OCI-LY3 (cell line): Measurements from ENCODE around the gene DNMT1.

Experiments
- H2AFZ ChIP-seq: fragments of 200-600, 300-600 bp; shearing (Covaris generic); 2 replicates; pipeline ENCODE4 v1.6.0; 2014; ENCODE audit warnings: antibody characterized with exemption, low read depth, low read length
- H3K27ac ChIP-seq: fragments of 200-600, 300-600 bp; sonication (generic); 2 replicates; pipeline ENCODE4 v1.5.1; 2014; ENCODE audit warnings: mild to moderate bottlenecking, low read length, moderate library complexity, mixed read lengths
- H3K27me3 ChIP-seq: fragments of 200-600, 300-600 bp; sonication (generic); 2 replicates; pipeline ENCODE4 v1.6.1; 2014; ENCODE audit warnings: low read depth, low read length, mixed read lengths
- H3K36me3 ChIP-seq: fragments of 200-600, 300-600 bp; sonication (generic); replicated peaks from 2 replicates; pipeline ENCODE3; 2014; ENCODE audit warnings: low read depth, low read length, mixed read lengths
- H3K4me1 ChIP-seq: fragments of 300-600, 200-600 bp; sonication (generic); 2 replicates; pipeline ENCODE4 v1.6.1; 2014; ENCODE audit warnings: low read length, mixed read lengths
- H3K4me2 ChIP-seq: fragments of 200-600, 300-600 bp; sonication (generic); 2 replicates; pipeline ENCODE4 v1.6.1; 2014; ENCODE audit warnings: low read length, mixed read lengths
- H3K4me3 ChIP-seq: fragments of 300-600, 200-600 bp; sonication (generic); 2 replicates; pipeline ENCODE4 v1.5.1; 2014; ENCODE audit warnings: antibody characterized with exemption, mild to moderate bottlenecking, low read length, moderate library complexity
- H3K79me2 ChIP-seq: fragments of 300-600, 200-600 bp; shearing (Covaris generic); 2 replicates; pipeline ENCODE4 v1.6.1; 2014; ENCODE audit warnings: mild to moderate bottlenecking, low read length, mixed read lengths
- H3K9ac ChIP-seq: fragments of 300-600, 200-600 bp; shearing (Covaris generic); 2 replicates; pipeline ENCODE4 v1.6.0; 2014; ENCODE audit warnings: mild to moderate bottlenecking, low read length, moderate library complexity
- H3K9me3 ChIP-seq: fragments of 200-600, 300-600 bp; shearing (Covaris generic); 2 replicates; pipeline ENCODE4 v1.6.1; 2014; ENCODE audit warnings: low read length, mixed read lengths; ENCODE audit not compliant: insufficient read depth
- H4K20me1 ChIP-seq: fragments of 200-600, 300-600 bp; sonication (generic); 2 replicates; pipeline ENCODE4 v1.6.1; 2016; ENCODE audit warnings: low read length, mixed read lengths; ENCODE audit not compliant: insufficient read depth
- CTCF ChIP-seq: fragments of 200-600, 300-600 bp; sonication (generic); IDR thresholded peaks from 2 replicates; pipeline ENCODE4 v1.5.1; 2014; ENCODE audit warnings: antibody characterized with exemption, low read length, low read depth
- EZH2phosphoT487 ChIP-seq: fragments of 200-600 bp; shearing (Covaris generic); IDR thresholded peaks from 2 replicates; pipeline ENCODE4 v1.6.1; 2018; ENCODE audit warnings: antibody characterized with exemption, mixed run types, low read depth

Gene DNMT1

GRCh38 chr19:10113964-10114650, 80.6 kb downstream of the DNMT1 start:
- Histone ChIP-seq H3K36me3 (peaks cover 57% of the 10 kb centered on the region), H3K27ac (no peak overlapping the region), H4K20me1 (no peaks in the 10 kb centered on the region; the same call in 1 of the 2 replicates), H3K9me3 (no peaks in the 10 kb centered on the region), H2AFZ (no peak overlapping the region), H3K4me1 (peaks cover 29% of the 10 kb centered on the region), H3K4me2 (no peak overlapping the region), H3K4me3 (no peak overlapping the region), H3K79me2 (peaks cover 24% of the 10 kb centered on the region), H3K27me3 (no peaks in the 10 kb centered on the region), H3K9ac (no peak overlapping the region)
- TF ChIP-seq CTCF = no peak
- no peak for TF ChIP-seq EZH2phosphoT487

GRCh38 chr19:10113592-10113963, 81.2 kb downstream of the DNMT1 start:
- no peaks in the 10 kb centered on the region for H3K27me3 ChIP-seq
- peaks cover 58% of the 10 kb centered on the region for H3K36me3 ChIP-seq
- peaks cover 21% of the 10 kb centered on the region for H3K79me2 ChIP-seq
- H3K4me3 ChIP-seq = no peak overlapping the region
- TF ChIP-seq EZH2phosphoT487 (no peak), CTCF (no peak)
- no peaks in the 10 kb centered on the region for H3K9me3 ChIP-seq
- peak overlapping the region; percentile 70 for H3K27ac ChIP-seq
- no peaks in the 10 kb centered on the region; the same call in 1 of the 2 replicates for H4K20me1 ChIP-seq
- no peak overlapping the region for H2AFZ ChIP-seq
- no peak overlapping the region for H3K9ac ChIP-seq
- H3K4me1 ChIP-seq = peaks cover 25% of the 10 kb centered on the region
- H3K4me2 ChIP-seq = no peak overlapping the region

DNA sequence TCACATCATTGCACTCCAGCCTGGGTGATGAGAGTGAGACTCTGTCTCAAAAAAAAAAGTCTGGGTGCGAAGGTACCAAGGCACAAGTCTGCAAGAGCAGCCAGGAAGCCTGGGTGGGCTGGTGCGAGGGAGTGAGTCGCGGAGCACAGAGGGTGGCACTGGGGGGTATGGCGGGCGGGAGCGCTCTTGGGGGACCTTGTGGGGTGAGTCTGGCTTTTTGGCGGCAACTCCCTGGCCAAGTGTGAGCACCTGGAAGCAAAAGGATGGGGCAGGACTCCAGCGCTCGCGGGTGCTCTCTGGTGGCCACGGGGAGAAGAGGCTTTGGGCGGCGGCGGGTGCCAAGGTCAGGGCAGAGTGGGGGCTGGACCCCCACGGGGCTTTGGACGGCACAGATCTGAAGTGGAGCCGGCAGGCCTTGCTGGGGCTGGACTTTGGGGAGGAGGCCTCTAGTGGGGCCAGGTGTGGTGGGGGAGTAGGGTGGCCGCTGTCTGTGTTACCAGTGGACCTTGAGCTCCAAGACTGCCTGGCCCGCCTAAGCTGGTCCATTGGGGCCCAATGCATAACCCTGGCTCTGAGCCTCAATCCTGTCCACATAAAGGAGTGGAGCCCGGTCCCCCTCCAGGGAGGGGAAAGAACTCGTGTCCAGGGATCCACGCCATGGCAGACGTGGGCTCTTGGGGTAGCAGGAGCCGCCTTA, 81.7 kb downstream of the DNMT1 start:
- H2AFZ ChIP-seq = no peak overlapping the region
- H3K4me2 ChIP-seq = peak overlapping the region; percentile 46
- peaks cover 22% of the 10 kb centered on the region for H3K79me2 ChIP-seq
- H3K4me3 ChIP-seq = no peak overlapping the region
- H3K36me3 ChIP-seq = peaks cover 62% of the 10 kb centered on the region
- H3K4me1 ChIP-seq = peaks cover 24% of the 10 kb centered on the region
- H3K9ac ChIP-seq = no peak overlapping the region
- TF ChIP-seq CTCF (peak; percentile 85), EZH2phosphoT487 (no peak)
- no peaks in the 10 kb centered on the region for H3K27me3 ChIP-seq
- no peaks in the 10 kb centered on the region; the same call in 1 of the 2 replicates for H4K20me1 ChIP-seq
- H3K9me3 ChIP-seq = no peaks in the 10 kb centered on the region
- H3K27ac ChIP-seq = peak overlapping the region; percentile 70

GRCh38 chr19:10112037-10112761, 82.6 kb downstream of the DNMT1 start:
- H3K9me3 ChIP-seq = no peaks in the 10 kb centered on the region
- H4K20me1 ChIP-seq = no peaks in the 10 kb centered on the region; the same call in 1 of the 2 replicates
- H3K4me2 ChIP-seq = peak overlapping the region; percentile 46
- peaks cover 24% of the 10 kb centered on the region for H3K79me2 ChIP-seq
- H3K4me1 ChIP-seq = peaks cover 32% of the 10 kb centered on the region
- no peaks in the 10 kb centered on the region for H3K27me3 ChIP-seq
- no peak overlapping the region for H3K9ac ChIP-seq
- peak overlapping the region; percentile 70 for H3K27ac ChIP-seq
- H3K4me3 ChIP-seq = no peak overlapping the region
- TF ChIP-seq CTCF (no peak), EZH2phosphoT487 (no peak)
- H2AFZ ChIP-seq = no peak overlapping the region
- H3K36me3 ChIP-seq = peaks cover 65% of the 10 kb centered on the region
